Measurements from ENCODE around the gene MAPK14.

Gene MAPK14

GRCh38 chr6:36142971-36143838 lies 115.6 kb downstream of the MAPK14 start:
- no peak overlapping the region for H3K4me3 ChIP-seq (ENCODE audit: low read length)
- no peak for DNase-seq (ENCODE audit: low read depth)
- TF ChIP-seq CTCF (conservative IDR thresholded peaks at IDR 0.05; ENCODE audit: low read length): no peak

- no peak for TF ChIP-seq CTCF (conservative IDR thresholded peaks at IDR 0.05; ENCODE audit: low read length)
- no peak overlapping the region for H3K4me3 ChIP-seq (ENCODE audit: low read length)
- no peak for DNase-seq (ENCODE audit: low read depth)
Observed at GRCh38 chr6:36145495-36145894, 117.9 kb downstream of the MAPK14 start.

DNA sequence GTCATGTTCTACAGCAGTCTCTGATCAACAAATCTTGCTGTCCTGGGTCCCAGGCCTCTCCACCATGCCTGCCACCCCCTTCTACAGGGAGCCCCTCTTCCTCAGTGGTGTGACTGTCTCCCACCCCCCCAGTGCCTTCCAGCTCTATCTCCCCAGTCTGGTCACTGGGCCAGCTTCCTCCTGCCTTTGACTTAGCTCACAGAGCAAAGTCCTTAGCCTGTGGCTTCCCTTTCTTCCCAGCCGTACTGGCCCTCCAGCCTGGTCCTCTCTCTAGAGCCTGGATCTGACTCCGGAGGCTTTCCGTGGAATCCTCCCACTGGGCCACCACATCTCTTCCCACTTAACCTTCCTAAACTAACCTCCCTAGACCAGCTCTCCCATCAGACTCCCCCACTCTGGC lies 119.7 kb downstream of the MAPK14 start:
- no peak for TF ChIP-seq CTCF (conservative IDR thresholded peaks at IDR 0.05; ENCODE audit: low read length)
- no peak for DNase-seq (ENCODE audit: low read depth)
- H3K4me3 ChIP-seq (ENCODE audit: low read length): no peak overlapping the region

DNA sequence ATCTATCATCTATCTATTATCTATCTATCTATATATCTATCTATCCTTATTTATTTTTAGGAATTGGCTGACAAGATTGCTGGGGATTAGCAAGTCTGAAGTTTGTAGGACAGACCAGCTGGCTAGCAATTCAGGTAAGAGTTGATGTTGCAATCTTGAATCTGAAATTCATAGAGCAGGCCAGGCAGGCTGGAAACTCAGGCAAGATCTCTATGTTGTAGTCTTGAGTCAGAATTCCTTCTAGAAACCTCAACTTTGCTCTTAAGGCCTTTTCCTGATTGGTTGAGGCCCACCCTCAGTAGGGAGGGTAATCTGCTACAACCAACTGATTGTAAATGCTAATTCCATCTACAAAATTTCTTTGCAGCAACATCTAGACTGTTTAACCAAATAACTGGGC lies 121.9 kb downstream of the MAPK14 start:
- no peak overlapping the region for H3K4me3 ChIP-seq (ENCODE audit: low read length)
- TF ChIP-seq CTCF (conservative IDR thresholded peaks at IDR 0.05; ENCODE audit: low read length): no peak
- DNase-seq (ENCODE audit: low read depth): no peak

DNA sequence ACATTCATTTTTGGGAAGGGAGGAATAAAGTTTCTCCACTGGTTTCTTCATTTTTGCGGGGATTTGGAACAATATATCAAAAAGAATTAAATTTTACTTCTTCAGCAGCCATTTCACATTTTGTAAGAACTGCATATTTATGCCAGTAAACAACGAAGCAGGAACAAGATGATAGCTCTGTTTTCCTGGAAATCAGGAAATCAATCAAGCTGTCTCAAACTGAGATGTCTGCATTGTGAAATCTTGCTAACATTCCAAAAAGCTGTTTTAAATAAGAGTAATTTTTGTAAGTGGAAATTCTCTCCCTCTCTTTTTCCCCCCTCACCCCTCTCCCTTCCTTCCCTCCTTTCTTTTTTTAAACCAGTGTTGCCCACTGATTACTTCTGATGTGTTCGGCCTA lies 122.7 kb downstream of the MAPK14 start:
- no peak overlapping the region for H3K4me3 ChIP-seq (ENCODE audit: low read length)
- no peak for TF ChIP-seq CTCF (conservative IDR thresholded peaks at IDR 0.05; ENCODE audit: low read length)

DNA sequence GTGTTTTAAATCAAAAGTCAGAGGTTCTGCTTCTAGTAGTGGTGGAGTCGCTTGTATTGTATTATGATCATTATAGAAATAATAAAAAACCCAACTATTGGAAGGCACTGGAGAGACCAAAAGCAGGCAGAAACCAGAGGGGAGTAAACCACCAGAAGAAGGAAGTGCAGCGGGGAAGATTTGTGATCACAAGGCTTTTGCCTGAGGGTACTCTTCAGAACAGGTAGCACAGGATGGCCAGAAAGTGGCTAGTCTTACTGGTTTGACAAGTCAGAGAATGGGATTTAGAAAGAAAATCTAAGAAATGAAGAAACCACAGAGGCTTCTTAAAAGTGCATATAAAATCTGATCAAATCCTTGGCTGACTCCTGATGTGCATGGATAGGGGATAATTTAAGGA lies 126.7 kb downstream of the MAPK14 start:
- no peak for DNase-seq (ENCODE audit: low read depth)
- no peak for TF ChIP-seq CTCF (conservative IDR thresholded peaks at IDR 0.05; ENCODE audit: low read length)
- no peak overlapping the region for H3K4me3 ChIP-seq (ENCODE audit: low read length)

More for the DNA sequence above, 122.7 kb downstream of the MAPK14 start:
- DNase-seq (ENCODE audit: low read depth): peak; percentile 31

DNA sequence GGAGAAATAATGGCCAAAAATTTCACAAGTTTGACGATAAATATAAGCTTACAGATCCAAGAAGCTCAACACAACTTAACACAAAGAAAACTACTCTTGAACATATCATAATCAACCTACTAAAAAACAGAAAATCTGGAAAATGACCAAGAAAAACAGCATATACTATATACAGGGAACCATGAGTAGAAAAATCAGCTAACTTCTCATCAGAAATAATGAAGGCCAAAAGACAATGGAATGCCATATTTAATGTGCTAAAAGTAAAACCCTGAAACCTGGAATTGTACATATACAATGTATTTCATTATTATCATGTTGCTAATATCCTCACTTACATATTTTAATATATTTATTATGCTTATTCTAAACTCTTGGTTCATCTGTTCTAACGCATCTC lies 128.1 kb downstream of the MAPK14 start:
- DNase-seq (ENCODE audit: low read depth): no peak
- TF ChIP-seq CTCF (conservative IDR thresholded peaks at IDR 0.05; ENCODE audit: low read length): no peak
- H3K4me3 ChIP-seq (ENCODE audit: low read length): no peak overlapping the region
